DMS53 (cell line): Measurements from ENCODE around the gene ZER1.
A peak's percentile ranks its signal among the peaks of the same experiment; 100 is the strongest.

Experiments used
- DNase-seq: peaks from one replicate; lab custom pipeline; 2025; lab: John Stamatoyannopoulos, UW

Gene ZER1

DNA sequence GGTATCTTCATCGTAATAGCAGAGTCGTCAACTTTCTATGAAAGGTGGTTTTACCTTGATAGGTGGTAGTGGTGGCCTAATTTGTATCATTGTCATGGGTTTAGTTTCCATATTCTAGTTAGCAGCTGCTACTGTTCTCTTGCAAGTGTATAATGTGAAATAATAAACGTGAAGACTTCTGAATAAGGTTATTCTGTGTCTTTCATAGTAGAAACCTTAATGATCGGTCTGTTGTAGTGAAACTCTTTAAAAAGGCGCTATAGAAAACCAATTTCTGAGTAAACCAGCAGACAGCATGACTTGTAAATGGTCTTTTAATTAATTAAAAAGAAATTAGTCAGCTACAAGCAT lies 81.1 kb downstream of the ZER1 start:
- no peak for DNase-seq

DNA sequence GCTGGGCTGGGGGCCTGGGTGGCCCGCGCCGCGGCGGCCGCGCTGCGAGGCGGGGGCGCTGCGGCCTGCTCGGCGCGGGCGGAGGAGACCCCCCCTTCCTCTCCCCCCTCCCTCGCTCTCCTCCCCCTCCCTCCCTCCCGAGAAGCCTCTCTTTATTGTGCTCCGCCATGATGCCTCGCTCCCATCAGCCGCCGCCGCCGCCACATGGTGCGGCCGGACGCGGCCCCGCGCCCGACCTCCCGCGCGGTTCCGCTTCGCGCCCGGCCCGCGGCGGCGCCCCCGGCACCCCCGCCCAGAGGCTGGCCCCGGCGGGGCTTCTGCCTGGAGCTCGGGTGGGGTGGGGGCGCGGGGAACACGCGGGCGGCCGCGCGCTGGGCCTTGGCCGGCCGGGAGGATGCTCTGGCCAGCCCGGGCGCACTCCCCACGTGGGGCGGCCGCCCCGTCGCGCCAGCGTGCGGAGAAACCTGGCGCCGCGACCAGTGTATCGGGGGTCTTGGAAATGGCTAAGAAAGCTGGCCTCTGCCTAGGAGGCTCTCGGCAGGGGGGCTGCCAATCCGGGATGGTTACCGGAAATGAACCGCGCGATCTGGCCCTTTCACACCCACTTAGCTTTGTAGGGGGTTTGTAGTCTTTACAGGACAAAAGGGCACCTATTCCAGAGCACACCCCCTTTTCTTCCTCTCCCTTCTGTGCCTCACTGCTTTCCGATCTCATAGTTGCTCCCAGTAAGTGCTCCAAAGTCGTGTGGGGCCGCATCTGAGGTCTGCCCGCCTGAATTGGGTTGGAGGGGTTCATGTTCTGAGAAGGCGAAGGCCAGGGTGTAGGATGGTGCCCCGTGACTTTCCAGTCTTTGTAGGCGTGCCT lies 81.7 kb downstream of the ZER1 start:
- DNase-seq = peak; percentile 76

DNA sequence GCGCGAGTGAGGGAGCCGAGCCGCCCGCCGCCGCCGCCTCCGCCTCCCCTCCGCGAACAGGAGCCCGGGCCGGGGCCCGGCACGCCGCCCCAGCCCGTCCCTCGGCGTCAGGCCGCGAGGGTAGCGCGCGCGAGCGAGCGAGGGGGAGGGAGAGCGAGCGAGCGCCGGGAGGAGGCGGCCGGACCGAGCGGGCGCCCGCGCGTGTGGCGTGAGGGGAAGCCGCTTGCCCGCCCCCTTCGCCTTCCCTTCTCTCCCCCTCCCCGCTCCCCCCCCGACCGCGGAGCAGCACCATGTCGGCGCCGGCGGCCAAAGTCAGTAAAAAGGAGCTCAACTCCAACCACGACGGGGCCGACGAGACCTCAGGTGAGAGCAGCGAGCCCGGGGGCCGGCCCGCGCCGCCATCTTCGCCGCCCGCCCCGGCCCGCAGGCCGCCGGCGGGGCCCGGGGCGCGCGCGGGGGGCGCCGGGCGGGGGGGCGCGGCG lies 82.4 kb downstream of the ZER1 start:
- peak; percentile 91 for DNase-seq

DNA sequence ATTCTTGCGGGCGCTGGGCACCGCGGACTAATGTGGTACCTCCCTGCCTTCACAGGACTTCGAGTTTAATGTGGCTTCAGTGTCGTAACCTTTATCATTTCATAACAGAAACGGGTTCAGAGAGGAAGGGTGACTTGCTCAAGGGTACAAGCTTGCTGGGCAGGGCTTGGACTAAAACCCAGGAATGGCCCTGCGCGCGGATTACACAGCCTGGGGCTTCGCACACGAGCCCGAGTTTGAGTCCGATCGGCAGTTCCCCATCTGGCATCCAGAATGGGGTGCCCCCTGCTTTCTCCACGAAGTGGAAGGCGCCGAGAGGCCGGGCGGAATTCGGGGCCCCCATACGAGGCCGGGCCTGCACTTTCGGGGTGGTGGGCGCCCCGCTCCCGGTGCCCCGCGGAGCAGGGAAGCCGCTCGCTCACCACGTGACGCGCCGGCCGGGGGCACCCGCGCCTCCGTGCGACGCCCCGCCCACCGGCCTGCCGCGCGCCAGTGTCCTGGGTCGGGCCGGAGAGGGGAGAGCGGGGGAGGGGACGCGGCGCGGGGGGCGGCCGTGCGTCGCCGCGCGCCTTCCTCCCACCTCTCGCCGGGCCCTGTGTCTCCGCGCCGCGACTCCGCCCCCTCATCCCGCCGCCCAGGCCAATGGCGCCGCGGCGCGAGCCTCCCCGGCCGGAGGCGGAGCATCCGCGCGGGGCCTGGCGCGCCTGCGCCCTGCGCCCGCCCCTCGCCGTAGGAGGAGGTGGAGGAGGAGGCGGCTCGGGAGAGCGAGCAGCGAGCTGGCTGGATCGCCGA lies 83.0 kb downstream of the ZER1 start, which contains the start of gene SET:
Gene SET (plus strand): TSS at position 722 of the 792 bp plus-strand sequence. CDS start 361 bp downstream, outside the sequence.
- DNase-seq = peak; percentile 98

DNA sequence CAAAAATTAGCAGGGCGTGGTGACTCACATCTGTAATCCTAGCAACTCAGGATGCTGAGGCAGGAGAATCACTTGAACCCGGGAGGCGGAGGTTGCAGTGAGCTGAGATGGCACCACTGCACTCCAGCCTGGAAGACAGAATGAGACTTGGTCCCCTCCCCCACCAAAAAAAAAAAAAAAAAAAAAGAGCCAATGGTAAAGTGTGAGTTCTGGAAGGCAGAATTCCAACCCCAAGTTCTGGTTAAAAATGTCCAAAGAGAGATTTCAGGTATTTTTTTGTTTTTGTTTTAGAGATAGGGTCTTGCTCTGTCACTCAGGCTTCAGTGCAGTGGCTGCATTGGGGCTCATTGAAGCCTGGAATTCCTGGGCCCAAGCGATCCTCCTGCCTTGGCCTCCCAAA lies 84.3 kb downstream of the ZER1 start:
- no peak for DNase-seq

DNA sequence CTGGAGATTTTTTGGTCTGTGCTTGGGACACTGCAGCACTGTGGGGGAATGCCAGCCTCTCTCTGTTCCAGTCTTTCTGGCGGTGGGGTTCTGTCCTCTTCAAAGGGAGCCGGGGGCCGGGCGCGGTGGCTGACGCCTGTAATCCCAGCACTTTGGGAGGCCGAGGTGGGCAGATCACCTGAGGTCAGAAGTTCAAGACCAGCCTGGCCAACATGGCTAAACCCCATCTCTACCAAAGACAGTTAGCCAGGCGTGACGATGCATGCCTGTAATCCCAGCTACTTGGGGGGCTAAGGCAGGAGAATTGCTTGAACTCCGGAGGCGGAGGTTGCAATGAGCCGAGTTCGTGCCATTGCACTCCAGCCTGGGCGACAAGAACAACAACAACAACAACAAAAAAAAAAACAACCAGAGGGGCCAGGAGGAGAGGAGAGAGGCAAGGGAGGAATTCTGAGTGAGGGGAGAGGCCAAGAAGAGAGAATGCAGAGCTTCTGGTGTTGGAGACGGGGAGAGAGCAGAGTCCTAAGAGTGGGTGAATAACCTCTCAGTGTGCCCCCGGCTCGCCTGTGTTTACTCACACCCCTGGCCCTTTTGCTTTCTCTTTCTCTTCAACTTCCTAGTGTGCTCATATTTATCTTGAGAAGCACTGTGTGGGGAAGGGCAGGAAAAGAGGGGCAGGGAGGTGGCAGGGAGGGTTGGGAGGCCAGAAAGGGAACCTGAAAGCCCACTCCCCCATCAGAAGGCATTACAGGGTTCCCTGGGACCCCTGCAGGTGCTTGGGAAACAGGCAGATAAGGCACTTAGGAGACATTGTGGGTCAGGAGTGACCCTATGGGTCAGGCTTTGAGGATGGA lies 85.9 kb downstream of the ZER1 start:
- DNase-seq = no peak

- peak; percentile 94 for DNase-seq
Observed at GRCh38 chr9:128684325-128685199, 87.2 kb downstream of the ZER1 start.

- no peak for DNase-seq
Observed at GRCh38 chr9:128684065-128684324, 87.7 kb downstream of the ZER1 start.

DNA sequence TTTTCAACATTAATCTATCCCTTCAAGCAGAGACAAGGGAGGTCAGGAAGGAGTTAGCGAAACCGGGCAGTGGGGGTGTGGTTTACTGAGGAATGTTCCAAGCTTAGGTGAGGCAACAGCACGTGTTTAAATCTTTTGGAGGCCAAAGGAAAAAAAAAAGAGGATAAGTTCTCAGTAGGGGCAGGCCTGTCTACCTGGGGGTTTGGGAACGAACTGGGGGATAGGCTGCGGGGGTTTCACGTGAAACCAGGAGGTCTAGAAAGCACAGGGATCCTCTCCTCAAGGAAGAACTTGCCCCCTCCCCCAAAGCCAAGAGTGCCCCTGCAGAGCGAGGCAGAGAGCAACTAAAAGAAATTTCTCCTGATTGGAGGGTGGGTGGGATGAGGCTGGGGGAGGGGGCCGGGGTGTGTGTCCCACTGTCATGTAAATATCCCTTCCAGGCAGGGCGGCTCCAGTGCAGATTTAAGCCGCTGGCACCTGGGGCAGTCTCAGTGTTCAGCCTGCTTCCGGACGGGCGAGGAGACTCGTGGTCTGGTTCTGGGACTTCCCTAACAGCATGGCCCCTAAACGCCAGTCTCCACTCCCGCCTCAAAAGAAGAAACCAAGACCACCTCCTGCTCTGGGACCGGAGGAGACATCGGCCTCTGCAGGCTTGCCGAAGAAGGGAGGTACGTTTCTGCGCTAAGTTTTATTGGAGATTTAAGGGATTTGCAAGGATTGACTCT lies 88.2 kb downstream of the ZER1 start:
- peak; percentile 67 for DNase-seq
